GM11168 (cell line): Measurements from ENCODE around the gene ZFYVE21.
"Not testable (repeated sequence)": the region's sequence is repeated elsewhere in the genome, so short reads cannot be mapped to it uniquely, and the experiment has no call there.

ENCODE experiments used
- in situ Hi-C: fragments of 300-500 bp; cut with MboI; formaldehyde crosslinking; loops from one replicate; pipeline ENCODE4 v1.12.0; 2022; ENCODE audit warnings: low sequenced_read_pairs; ENCODE audit not compliant: unreplicated experiment

ZFYVE21 gene

GRCh38 chr14:103744621-103745395 lies 29.2 kb downstream of the ZFYVE21 start:
- in situ Hi-C loops = no loop called here

DNA sequence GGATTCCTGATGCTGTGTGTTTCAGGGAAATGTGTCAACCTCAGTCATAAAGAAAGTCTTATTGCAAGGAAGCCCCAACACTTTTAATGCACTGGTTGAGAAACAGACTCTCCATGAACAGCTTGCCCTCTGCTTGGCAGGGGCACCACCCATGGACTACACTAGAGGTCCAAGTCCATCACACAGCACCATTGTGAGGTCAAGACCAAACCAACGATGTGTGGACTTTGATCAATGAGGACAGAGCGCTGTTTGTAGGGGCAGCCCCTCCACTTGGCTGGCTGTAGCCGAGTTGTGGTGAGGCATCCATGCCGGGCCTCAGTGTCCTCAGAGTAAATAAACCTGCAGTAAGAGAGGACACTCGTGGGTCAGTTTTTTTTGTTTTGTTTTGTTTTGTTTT lies 29.8 kb downstream of the ZFYVE21 start:
- in situ Hi-C loops = no loop called here

DNA sequence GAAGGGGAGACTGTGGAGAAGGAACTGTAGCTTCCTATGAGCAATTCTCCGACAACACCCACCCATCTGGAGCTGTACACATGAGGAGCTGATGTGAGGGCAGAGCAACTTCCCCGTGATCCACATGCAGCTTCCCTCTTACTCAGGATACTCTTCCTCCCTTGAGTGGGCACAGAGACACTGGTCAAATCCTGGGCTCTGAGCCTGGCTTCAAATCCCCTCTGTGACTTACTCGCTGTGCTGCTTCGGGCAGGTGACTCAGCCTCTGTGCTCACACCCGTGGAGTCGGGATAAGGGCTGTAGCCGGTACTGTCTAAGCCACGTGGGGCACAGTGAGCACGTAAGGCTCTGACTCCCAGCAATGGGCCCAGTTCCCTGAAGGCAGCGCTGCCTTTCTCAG lies 31.1 kb downstream of the ZFYVE21 start:
- in situ Hi-C loops = no loop called here

DNA sequence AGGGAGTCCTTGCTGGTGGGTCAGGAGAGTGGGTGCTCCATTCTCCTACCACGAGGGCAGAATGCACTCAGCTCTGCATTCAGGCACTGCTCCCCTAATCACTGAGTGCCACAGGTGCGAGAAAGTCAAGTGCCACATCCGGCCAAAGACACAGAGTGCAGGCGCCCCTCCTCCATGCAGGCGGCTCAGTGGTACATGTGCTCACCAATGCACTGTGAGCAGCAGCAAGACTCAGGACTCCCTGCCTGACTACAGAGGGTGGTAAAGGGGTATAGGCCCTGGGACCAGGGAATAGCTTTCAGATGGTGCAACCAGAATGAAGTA lies 32.9 kb downstream of the ZFYVE21 start:
- in situ Hi-C loops = no loop called here

- in situ Hi-C loops = no loop called here
Measured at GRCh38 chr14:103749452-103749851, 33.8 kb downstream of the ZFYVE21 start.

DNA sequence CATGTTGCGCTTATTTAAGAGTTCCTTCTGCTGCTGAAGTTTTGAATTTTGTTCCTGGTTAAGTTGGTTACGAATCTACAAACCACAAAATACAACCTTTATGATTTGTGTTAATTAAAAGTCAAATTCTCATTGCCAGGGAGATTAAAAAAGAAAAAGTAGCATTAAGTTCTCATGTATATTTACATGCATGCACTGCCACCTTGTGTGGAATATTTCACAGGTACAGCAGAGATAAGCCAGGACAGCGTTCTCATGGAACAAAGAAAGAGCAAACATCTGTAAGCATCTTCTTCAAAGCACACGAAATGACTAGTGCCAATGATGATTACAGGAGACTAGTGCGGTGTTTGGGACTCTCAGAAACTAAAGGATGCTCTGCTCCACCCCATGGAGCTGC lies 34.2 kb downstream of the ZFYVE21 start:
- in situ Hi-C loops = no loop called here

DNA sequence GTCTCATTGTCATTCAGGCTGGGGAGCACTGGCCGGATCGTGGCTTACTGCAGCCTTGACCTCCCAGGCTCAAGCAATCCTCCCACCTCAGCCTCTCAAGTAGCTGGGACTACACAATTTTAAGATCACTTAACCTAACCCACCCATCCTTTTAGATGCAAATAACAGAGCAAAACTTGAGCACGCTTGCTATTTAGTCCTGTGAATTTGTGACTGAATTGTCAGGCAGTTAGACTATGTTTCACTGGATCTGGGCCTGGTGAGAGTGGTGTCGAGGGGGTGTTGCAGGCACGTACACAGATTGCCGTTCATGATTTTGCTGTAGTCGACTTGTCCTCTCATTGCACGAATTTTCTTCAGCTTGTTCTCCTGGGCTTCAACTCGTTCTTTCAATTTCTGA lies 38.2 kb downstream of the ZFYVE21 start:
- in situ Hi-C loops = no loop called here

GRCh38 chr14:103755060-103755459 lies 39.5 kb downstream of the ZFYVE21 start:
- in situ Hi-C loops = no loop called here

DNA sequence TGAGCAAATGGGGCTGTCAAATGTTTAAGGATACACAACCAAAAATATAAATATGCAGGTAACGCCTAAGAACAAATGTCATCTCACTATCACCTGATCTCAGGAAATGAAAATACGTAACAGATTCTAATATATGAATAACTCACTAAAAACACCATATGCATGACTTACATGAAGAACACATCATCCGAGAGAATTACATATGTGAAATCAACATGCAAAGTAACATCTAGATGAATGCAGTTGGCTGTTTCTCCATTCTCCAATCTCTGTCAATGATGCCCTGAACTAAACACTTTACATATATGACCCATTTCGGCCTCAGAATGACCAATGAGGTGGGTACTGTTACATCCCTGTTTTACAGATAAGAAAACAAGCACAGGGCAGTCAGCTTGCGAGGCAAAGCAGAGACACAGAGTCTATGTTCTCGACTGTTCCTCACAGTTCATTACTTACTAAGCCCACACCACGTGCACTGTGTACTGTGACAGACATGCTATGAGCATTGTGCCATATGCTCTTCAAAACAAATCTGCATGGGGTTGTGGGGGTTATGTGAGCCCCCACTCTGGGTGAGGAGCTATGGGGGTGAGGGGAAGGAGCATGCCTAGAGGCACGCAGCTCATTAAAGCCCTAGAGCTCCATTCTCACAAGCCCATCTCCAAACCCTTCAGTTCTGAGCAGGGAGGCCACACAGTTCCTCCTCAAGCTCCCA lies 42.6 kb downstream of the ZFYVE21 start:
- in situ Hi-C loops = no loop called here

GRCh38 chr14:103762036-103762435 lies 46.4 kb downstream of the ZFYVE21 start:
- in situ Hi-C loops = no loop called here

- in situ Hi-C loops = no loop called here
Measured at GRCh38 chr14:103762541-103762940, 46.9 kb downstream of the ZFYVE21 start.

- in situ Hi-C loops = no loop called here
Measured at GRCh38 chr14:103763730-103764488, 48.3 kb downstream of the ZFYVE21 start.

GRCh38 chr14:103765526-103765925 lies 49.9 kb downstream of the ZFYVE21 start:
- in situ Hi-C loops = no loop called here

DNA sequence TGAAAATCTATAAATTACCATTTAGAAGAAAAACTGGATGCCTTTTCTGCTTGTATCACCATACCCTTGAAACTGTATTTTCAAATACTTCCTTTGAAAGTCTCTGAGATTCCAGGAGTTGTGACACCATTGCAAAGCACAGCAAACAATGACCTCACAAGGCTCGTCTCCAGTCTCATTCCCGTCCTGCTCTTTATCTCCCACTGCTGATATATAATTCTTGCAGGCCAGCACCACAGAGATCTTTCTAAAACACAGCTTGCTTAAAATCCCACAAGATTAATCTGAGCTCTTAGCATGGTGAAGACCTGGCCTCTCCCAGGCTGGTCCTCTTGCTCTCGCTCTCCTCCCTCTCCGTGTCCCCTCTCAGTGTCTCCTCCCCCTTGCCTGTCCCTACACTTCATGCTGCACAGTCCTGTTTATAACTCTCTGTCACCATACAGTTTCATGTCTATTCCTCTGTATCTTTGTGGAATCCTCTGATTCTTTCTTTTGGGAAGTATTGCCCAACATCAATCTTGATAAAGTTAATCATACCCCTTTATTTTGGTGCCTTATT lies 51.8 kb downstream of the ZFYVE21 start:
- in situ Hi-C loops = no loop called here

GRCh38 chr14:103770500-103770899 lies 54.9 kb downstream of the ZFYVE21 start:
- in situ Hi-C loops = no loop called here

DNA sequence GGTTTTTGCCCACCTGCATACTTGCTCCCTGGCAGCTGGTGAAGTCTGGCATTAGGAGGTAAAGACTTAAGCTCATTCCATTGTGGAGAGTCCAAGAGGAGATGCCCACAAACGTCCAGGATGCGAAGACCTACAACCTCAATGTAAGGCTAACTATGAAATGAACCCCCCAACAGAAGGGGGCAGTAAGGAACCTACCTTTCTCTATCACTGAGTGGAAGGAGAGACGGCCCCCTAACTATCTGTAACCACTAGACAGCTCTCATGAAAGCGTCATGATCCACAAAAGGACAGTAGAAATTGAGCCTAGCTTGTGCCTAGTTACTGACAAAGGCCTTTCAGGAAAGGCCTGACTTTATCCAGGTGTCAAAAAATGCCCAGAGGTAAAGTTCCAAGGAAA lies 55.3 kb downstream of the ZFYVE21 start:
- in situ Hi-C loops = no loop called here

GRCh38 chr14:103772078-103772712 lies 56.6 kb downstream of the ZFYVE21 start:
- in situ Hi-C loops = no loop called here

DNA sequence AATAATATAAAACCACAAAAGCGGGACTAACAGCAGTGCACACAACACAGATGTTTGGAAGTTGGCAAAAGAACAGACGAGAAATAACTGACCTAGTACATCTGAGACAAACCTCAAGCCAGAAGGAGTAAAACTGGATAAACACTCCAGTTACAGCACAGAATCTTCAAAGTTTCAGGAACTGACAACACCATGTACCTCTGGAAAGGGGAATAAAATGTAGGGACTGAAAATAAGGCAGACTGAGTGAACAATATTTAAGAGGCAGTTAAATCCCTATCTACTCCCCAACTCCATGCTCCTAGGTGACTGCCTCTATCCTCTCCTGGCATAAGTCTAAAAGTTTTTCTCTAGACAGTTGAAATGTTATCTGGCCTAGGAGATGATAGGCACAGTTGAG lies 57.9 kb downstream of the ZFYVE21 start:
- in situ Hi-C loops = no loop called here

GRCh38 chr14:103775506-103775905 lies 59.9 kb downstream of the ZFYVE21 start:
- in situ Hi-C loops = no loop called here

- in situ Hi-C loops = not testable (repeated sequence)
Measured at GRCh38 chr14:103776319-103776718, 60.7 kb downstream of the ZFYVE21 start.
